Fibroblast of lung (primary cell): ENCODE measurements around the gene UIMC1.

ENCODE experiments used
- CTCF ChIP-seq, 2 donors: IDR thresholded peaks in 1 of 2; conservative IDR thresholded peaks in 1 of 2; 1 replicate in 1 of 2; 2 replicates in 1 of 2; pipeline ENCODE4 v1.5.1; 2011 to 2012; ENCODE audit warnings: low read length in 2 of 2, control low read depth in 1 of 2, inconsistent platforms in 1 of 2, low read depth in 1 of 2, mild to moderate bottlenecking in 1 of 2
- EZH2 ChIP-seq: IDR thresholded peaks from 2 replicates; pipeline ENCODE4 v1.5.1; 2012; ENCODE audit warnings: low read length, control low read depth, mild to moderate bottlenecking; ENCODE audit errors: missing control alignments

- TF ChIP-seq CTCF (conservative IDR thresholded peaks at IDR 0.05 in 1 of 2, IDR thresholded peaks at IDR 0.05 in 1 of 2; ENCODE audit: low read depth in 1 of 2, low read length in 2 of 2) (no peak), EZH2 (no peak)
Measured at GRCh38 chr5:177029498-177029897, 22.9 kb upstream of the UIMC1 start.
